Measurements from ENCODE around the gene AURKAIP1. TPM values are rescaled to one million over a fixed set of nuclear protein-coding genes. Genes with fewer than 3 reads are reported as not detected.

AURKAIP1 gene
- total and polyA plus RNA-seq, 2 of the 13 experiments (the other 11 are each of a cell fraction or from before 2014, with no cell fraction given), result 69.5 to 175 TPM

- peak; percentile 35; the same call in 1 of the 2 replicates for TF ChIP-seq ZBTB10 (CRISPR knock-in tag; IDR thresholded peaks at IDR 0.05; ENCODE audit: borderline replicate concordance)
- no peak for TF ChIP-seq SP140L (CRISPR knock-in tag; IDR thresholded peaks at IDR 0.05; ENCODE audit: borderline replicate concordance)
- TF ChIP-seq JUN (CRISPR knock-in tag; IDR thresholded peaks at IDR 0.05), result no peak
- TF ChIP-seq ZNF354B (CRISPR knock-in tag; IDR thresholded peaks at IDR 0.05), result no peak
- TF ChIP-seq MEIS2 (CRISPR knock-in tag; IDR thresholded peaks at IDR 0.05), result peak; percentile 69; the same call in 1 of the 2 replicates
- TF ChIP-seq YEATS2 (CRISPR knock-in tag; IDR thresholded peaks at IDR 0.05; ENCODE audit: borderline replicate concordance), result peak; percentile 39; the same call in 1 of the 2 replicates
- TF ChIP-seq ASH2L (IDR thresholded peaks at IDR 0.05; ENCODE audit: insufficient read length, low read depth, low read length), result peak; percentile 39
- peak; percentile 86; the same call in 1 of the 2 replicates for TF ChIP-seq DR1 (CRISPR knock-in tag; IDR thresholded peaks at IDR 0.05)
- no peak for TF ChIP-seq GTF3A (CRISPR knock-in tag; conservative IDR thresholded peaks at IDR 0.05)
- TF ChIP-seq DRAP1 (CRISPR knock-in tag; IDR thresholded peaks at IDR 0.05), result peak; percentile 84
- no peak for TF ChIP-seq CHD4 (IDR thresholded peaks at IDR 0.05; ENCODE audit: borderline replicate concordance, low read length)
- TF ChIP-seq SMC3 (IDR thresholded peaks at IDR 0.05; ENCODE audit: low read length), result no peak
- TF ChIP-seq NFAT5 (CRISPR knock-in tag; IDR thresholded peaks at IDR 0.05), result no peak
- TF ChIP-seq ZNF564 (CRISPR knock-in tag; IDR thresholded peaks at IDR 0.05), result no peak
- TF ChIP-seq MXD1 (CRISPR knock-in tag; IDR thresholded peaks at IDR 0.05), result no peak
- no peak for TF ChIP-seq MLXIP (CRISPR knock-in tag; IDR thresholded peaks at IDR 0.05; ENCODE audit: borderline replicate concordance)
Measured at GRCh38 chr1:1421147-1421906, 46.3 kb upstream of the AURKAIP1 start, which contains the start of gene ANKRD65 (continued).
